GOT3 (cell line): Measurements from ENCODE around the gene PON1.

Source experiments
- DNase-seq: peaks from one replicate; lab custom pipeline; 2025; ENCODE audit warnings: mixed read lengths; lab: John Stamatoyannopoulos, UW

PON1 gene

DNA sequence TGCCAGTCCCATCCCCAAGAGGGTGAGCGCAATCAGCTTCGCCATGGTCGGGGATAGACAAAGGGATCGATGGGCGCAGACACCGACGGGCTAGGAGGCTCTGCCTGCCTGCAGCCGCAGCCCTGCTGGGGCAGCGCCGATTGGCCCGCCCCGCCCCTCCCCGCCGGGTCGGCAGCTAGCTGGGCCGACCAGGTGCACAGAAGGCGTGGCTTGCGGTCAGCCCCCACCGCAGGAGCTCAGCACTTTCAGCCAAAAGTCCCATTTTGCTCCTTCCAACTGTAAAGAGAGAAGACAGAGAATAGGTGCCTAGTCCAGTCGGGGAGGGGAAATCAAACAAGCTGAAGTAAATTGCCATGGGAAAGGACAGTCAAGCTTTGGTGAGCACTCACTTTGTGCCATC lies at the start of gene PON1:
Gene PON1, minus strand, starts transcription at position 102 of the 400 bp plus-strand sequence. Its CDS starts 57 bp downstream, at position 45.
- DNase-seq: no peak

DNA sequence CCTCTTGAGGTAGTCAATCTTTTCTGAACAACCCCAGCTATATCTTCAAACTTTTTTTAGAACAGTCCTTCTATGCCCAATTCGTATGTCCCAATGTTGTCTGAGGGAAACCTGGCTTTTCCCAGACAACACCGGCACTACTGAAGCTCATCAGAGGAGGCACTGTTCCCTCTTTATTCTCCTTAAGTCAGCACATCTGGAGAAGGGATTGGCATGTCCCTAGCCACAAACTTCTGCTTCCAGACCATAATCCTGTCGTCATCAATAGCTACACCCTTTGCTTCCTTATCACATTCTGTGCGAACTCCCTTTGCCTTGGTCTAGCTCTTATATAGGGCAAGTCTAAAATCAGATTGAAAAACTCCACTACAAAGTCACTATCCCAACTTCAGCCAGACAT lies 49.0 kb upstream of the PON1 start:
- no peak for DNase-seq

DNA sequence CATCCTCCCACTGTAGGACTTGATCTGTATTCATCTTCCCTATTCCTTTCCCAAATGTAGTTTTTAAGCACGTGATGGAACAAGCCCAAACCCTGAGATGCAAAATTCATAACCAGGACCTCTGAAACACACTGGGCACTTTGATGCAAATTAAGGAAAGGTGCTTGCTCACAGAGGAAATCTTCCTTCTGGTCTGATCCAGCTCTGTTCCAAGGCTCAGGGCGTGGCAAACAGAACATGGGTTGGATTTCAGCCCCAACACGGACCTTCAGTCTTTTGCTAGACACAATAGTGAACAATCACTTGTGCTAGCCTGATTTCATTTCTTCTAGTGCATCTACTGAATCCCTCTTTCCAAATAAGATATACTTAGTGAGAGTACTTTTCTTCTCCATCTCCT lies 43.9 kb upstream of the PON1 start:
- no peak for DNase-seq

DNA sequence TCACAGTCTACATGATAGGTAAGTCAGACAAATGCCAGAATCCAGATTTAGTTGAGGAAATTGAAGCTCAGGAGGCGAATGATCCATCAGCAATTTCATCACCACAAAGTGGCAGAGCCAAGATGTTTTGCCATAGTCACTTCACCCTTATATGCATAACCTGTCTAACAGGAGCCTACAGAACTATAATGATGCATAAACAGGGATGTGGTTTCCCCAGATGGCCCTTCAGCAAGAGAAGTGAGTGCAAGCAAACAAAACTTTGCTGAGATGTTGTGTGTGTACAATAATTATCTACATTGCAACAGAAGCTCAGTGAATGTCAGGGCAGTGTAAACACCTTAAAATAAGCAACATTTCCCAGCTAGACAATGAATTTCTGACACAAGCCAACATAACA lies 43.3 kb upstream of the PON1 start:
- no peak for DNase-seq

DNA sequence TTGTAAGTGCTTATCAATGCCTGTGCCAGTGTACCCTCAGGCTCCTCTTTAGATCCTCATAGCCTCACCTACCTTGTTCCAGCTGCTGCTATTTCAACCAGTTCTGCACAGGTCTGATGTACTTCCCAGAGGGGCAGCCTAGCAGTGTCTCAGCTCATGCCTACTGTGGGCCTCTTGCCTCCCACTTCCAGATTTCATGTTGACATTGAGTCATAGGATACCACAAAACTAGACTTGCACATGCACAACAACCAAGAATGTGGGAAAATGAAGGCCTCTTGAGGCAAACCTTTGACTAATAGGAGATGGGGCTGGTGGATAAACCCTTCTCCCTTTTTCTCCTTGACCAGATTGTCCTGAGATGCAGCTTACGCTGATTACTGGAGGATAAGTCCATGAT lies 40.8 kb upstream of the PON1 start:
- no peak for DNase-seq

DNA sequence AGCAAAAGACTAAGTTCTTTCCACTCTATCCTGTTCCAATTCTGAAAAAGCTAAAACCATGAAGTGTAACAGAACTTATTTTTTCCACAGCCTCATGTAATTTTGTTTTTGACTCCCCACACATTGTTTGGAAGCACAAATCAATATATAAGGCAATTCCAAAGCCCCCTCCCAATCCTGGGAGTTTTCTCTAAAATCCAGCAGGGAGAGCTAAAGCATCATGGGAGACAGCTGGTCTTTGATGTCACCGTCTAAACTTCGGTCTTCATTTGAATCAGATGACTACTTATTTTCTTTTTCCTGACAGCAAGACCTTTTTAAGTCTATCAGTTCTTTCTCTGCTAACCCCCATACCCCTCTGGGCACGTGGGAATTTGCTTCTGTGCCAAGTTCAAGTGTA lies 33.3 kb upstream of the PON1 start:
- DNase-seq: no peak

DNA sequence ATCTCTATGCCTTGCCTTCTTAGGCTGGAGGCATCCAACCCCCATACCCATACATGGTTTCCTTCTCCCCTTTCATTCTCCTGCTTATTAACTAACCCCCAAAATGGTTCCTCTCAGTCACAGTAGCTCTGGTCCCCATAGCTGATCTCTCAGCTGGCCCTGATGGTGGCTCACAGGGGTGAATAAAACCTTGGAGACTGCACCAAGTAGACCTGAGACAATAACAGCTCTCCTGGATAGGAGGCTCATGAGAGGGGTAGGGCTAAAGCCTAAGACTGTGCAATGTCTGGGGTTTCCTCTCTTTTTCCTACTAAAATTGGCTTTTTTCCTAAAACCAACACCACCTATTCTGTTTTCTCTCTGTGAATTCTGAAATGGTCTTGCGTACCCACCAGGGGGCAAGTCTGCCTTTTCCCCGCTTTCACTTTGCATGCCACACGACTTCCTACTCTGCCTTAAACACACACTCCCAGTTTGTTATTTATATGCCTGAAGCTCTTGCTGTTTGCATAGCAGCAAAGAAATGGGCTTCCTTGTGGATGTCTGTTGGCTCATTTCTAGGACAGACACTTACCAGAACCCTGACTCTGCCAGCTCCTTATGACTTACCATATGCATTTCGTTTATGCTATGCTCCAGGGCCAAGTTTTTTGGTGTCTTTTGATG lies 18.4 kb upstream of the PON1 start:
- DNase-seq: no peak

DNA sequence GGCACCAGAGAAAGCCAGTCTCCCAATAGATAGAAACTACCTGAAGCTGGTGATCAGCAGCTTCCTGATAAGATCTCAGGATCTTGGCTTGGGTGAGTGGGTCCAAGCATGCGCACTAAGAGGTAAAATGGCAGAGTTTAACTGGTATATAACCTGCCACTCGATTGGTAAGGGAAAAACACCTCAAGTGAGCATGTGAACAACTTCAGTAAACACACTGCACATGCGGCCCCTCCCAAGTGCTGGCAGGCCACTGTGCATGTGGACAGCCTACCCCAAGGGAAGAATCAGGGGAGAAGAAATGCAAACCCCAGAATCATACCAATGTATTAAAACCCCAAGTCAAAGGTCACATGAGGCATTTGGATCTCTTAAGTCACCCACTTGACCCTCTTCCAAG lies 17.7 kb upstream of the PON1 start:
- DNase-seq: no peak

DNA sequence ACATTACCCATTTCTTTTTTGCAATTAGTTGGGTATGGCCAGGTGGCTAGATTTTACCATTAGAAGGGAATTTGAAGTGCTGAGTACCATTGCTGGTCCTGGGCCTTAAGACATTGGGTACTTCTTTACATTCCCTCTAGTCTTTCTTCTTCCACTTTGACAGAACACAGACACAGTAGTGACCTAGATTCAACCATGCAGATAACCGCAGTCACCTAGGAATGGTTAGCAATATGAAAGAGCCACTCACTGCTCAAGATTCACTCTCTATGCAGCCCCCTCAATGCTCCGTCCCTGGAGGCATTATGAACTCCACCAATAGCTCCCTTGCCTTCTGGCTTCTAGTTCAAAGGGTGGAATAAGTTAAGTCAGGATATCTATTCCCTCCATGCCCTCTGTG lies 16.2 kb upstream of the PON1 start:
- DNase-seq: no peak

DNA sequence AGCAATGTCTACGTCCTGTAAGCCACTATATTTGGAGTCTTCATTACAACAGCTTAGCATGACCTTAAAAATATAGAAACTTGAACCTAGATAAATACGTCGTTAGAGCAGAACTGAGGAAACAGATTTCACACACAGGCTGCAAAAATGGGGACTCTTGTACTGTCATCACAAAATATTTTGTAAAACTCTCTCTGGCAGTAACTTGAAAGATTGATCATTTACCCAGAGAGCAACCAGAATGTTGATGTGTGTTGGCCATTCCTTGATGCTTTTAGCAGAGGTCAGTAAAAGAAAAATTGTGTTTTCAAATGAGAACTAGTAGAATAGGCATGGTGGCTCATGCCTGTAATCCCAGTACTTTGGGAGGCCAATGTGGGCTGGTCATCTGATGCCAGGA lies 14.5 kb upstream of the PON1 start:
- no peak for DNase-seq

DNA sequence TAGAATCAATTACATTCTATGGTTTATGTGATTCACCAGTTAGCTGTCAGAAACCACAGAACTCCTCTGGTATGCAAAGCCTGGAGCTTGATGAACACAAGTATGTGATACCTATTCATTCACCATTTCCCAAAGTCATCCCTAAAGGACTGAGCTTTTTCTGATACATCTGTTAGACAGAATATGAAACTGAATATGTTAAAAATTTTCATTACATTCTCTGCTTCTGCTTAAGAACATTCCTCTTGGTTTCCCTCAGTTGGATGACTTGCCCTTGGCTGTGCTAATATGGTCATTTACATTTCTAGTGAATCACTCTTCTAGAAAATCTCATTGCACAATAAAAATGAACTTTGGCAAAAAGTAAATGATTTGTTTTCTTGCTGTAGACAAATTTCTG lies 10.8 kb upstream of the PON1 start:
- no peak for DNase-seq

DNA sequence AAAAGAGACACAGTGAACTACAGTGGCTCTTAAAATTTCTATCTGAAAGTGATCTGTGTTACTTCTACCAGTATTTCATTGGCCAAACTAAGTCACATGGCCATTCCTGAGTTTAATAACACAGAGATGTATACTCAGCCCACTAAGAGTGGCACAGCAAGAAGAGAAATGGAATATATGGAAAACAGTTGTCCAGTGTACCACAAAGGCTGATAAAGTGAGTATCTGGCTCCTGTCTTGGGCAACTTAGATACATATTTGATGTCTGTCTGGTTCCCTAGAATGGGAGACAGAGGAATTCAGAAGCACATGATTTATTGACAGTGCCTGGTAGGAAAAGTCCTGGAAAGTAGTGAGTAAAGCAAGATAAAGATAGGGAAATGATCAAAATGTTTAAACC lies 10.1 kb upstream of the PON1 start:
- no peak for DNase-seq

DNA sequence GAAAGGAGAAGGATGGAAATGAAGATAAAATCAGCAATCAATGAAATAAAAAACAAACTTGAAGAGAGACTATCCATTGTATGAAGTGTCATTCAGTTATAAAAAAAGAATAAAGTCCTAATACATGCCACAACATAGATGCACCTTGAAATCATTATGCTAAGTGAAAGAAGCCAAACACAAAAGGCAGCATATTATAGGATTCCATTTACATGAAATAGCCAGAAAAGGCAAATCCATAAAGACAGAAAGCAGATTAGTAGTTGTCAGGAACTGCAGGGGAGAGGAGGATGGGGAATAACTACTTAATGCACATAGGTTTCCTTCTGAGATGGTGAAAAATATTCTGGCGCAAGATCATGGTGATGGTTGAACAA lies 6.6 kb upstream of the PON1 start:
- no peak for DNase-seq

DNA sequence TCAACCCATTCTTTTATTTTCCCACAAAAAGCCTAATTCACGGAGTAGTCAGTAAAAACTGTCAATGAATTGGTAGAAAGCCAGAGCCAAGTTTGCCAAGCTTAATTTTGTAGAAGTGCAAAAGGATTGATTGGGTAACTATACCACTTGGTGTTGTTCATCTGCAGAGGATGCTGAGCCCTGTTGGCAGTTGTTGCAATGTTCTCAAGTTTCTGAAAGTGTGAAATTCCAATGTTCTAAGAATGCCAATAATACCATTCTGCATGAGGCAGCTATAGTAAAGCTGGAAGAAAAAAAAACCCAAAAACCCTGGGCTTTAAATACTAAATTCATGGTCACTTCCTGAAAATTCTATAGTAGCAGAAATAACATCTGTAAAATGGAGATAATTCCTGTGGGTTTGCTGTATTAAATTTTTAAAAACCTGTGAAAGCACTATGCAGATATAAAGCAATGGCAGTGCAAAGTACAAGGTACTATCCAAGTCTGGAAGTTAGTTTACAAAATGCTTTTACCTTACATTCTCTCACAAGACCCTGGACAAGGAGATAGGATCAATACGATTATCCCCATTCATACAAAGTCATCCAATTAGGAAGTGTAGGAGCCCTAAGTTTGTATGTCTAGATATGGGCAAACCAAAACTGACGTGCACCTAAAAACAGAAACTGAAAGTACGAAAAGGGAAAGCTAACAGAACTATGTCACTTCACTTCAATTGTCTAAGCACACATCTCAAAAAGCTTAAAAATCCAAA lies 6.0 kb upstream of the PON1 start:
- no peak for DNase-seq

DNA sequence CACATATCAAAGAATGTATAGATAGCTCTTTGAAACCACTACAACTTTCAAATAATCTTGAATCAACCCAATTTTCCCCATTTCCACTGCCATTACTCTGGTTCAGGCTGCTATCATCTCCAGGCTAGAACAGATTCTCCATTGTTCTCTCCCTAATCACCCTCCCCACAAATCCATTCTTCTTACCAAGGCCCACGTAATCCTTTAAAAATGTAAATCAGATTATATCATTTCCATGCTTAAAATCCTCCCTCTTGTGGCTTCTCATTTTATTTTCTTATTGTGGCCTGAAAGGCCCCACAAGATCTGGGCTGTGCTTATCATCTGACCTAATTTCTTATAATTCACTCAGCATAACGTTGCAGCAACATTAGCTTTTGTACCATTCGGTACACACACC lies 3.0 kb upstream of the PON1 start:
- DNase-seq: no peak

DNA sequence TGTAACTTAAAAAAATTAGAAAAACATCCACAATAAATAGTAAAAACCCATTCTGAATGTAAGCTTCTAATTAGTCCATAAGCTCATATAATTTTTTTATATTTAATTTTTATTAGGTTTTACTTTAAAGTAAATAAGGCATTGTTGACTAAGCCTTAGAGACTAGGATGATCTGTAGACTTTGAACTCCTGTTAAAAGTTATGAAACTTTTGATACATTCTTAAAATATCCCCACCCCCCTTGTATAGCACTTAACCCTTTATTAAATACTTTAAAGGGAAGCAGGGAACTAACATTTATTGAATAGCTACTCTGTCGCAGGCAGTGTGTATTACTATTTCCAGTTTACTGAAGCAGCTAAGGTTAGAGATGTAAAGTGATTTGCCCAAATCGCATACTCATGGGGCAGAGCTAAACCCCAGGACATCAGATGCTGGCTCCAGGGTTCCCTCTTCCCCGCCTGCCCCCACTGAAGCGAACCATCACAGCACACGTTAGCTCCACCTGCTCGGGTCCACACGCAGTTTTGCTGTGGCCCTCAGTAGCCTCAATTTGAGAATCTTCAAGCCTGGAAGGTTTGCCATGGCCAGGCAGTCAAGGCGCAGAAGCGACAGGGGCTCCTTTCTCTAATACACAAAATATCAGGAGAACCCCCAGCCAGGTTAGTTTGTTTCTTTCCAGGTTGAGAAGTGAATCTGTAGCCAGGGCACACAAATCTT lies 762 bp downstream of the PON1 start:
- DNase-seq: no peak

DNA sequence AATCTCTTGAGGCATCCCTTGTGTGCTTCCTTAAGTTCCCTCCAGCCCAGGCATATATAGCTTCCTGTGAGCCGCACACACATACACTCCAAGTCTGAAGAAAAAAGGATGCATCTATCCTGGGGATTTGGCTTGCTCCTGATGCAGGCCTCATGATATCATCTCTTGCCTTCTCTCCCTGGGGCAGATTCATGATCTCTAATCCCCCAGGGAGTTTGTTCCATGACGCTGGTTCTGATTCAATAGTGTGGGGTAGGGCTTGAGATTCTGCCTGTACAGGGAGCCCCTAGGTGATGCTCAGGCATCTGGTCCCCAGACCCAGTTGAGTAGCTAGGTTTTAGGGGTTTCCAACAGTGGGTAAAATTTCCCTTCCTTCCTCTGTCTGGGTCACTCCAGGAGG lies 1.5 kb downstream of the PON1 start:
- DNase-seq: no peak

DNA sequence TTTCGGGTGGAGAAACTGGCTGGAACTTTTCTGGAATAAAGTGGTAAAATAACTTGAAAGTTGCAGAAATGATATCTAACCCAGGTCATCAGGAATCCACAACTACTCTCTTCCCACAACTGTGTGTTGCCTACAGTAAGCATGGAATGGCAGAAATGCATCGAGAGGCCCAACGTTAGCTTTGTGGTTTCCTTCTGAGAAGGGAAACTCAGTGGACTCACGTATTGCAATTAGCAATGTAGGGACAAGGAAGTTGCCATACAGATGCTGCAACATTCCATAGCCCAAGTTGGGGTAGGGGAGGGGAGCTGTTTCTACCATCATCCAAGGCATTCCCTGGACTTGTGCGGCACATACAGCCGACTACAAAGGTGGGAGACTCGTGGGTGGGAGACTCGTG lies 1.9 kb downstream of the PON1 start:
- DNase-seq: no peak

DNA sequence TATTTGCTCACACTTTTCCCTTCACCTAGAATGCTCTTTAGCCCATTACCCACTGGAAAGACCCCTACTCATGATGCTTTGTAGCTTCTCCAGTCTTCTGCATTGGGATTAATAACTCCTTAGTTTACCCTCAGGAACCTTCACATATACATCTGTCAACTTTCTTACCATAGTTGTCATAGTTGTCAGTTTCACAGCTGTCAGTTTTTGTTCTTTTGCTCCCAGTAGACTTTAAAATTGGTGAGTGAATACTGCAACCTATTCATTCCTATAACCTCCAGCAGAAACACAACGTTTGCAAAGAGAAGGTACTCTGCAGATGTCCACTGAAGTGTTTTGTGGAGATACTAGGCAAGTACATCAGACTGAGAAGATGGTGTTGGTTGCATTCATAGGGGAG lies 2.6 kb downstream of the PON1 start:
- DNase-seq: no peak

DNA sequence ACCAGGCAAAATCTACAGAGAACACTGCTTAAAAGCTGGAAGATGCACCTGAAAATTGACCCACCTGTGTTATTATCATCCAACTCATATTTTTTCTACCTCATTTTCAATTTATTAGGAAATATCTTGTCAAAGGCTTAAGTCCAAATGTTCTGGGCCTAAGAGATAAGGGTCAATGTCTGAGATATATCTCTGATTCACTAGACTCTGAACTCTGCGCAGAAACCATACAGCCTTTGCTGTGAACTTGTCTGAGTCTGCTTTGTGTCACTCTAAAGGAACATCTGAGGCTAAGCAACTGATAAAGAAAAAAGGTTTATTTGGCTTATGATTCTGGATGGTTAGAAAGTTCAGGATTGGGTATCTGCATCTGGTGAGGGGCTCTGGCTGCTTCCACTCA lies 3.7 kb downstream of the PON1 start:
- DNase-seq: no peak

DNA sequence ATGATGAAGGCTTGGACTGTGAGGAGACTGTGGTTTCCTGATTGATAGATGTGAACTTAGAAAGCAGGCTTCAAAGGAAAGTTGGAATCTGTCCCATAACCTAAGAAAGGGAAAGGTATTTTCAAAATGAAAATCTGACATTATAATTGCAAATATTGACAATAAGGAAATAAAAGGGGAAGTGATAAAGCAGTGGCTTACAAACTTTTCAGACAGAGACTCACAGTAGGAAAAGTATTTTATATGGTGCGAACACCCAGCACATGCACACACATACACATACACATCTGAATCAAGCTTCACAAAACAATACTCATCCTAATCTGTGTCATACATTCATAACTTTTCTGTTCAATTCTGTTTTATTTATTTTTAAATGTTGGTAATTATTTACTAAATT lies 4.8 kb downstream of the PON1 start:
- no peak for DNase-seq

DNA sequence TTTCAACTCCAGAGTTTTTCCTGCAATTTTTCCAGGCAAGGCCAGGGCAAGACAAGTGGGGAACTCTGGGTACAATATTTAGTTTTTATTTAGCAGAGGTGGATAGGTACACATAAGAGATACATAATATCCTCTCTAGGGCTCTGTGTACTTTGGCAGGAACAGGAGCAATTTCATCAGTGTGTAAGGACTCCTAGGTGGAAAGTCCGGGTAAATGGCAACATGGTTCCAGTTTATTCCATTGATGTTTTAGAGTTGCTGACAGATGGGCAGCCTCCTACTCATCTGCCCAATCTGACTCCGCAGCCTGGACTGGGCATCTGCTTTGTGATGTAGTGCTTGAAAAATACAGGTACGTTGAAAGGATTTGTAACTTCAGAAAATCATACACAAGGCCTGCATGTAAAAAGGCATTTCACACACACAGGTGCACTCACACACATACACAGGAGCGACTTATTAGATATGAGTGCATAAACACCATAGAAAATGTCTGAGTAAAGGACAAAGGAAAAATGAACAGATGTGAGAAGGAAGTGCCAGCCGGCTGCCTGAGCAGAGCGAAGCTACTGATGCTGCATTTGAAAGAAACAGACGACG lies 5.7 kb downstream of the PON1 start:
- no peak for DNase-seq

DNA sequence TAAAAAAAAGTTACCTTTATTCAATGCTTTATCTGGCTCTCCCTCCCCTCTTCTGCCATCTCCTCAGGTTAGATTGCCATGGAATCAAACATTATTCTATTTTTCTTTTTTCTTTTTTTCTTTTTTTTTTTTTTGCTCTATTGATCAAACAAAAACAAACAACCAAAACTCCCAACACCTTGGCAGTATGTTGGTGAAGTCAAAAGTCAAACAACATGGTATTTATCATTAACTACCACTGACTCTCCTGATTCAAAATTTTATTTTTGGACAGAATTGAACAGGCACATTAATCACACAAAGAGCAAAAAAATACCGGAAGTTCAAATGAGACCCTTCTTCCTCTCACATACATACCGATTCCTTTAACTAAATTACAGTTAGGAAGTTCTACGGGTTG lies 6.4 kb downstream of the PON1 start:
- DNase-seq: no peak
